ENCODE measurements around the gene DUS2.

GRCh38 chr16:68022278-68022727 is 781 bp upstream of the DUS2 start:
- no peak for TF ChIP-seq USF2 (IDR thresholded peaks at IDR 0.05; ENCODE audit: low read length)
- no peak for TF ChIP-seq CTCF (IDR thresholded peaks at IDR 0.05; ENCODE audit: control extremely low read depth in 1 of 3, insufficient read depth in 1 of 3, low read depth in 1 of 3, low read length in 3 of 3)
- TF ChIP-seq EGR1 (IDR thresholded peaks at IDR 0.05; ENCODE audit: borderline replicate concordance, low read depth, low read length) = no peak
- TF ChIP-seq SIN3A (conservative IDR thresholded peaks at IDR 0.05 in 1 of 2, IDR thresholded peaks at IDR 0.05 in 1 of 2; ENCODE audit: low read depth in 1 of 2, low read length in 2 of 2) = no peak
- no peak for TF ChIP-seq HDAC2 (IDR thresholded peaks at IDR 0.05; ENCODE audit: borderline replicate concordance in 1 of 2, low read depth in 2 of 2, low read length in 2 of 2)

Data from H1 (cell line).